ENCODE measurements around the gene EPHA2. TPM values are rescaled to one million over a fixed set of nuclear protein-coding genes. Genes with fewer than 3 reads are reported as not detected.
"Not testable (repeated sequence)": the region's sequence is repeated elsewhere in the genome, so short reads cannot be mapped to it uniquely, and the experiment has no call there.

The EPHA2 gene
- total and polyA plus RNA-seq, 4 donors: 17.5 to 35.6 (median 20.5) TPM

DNA sequence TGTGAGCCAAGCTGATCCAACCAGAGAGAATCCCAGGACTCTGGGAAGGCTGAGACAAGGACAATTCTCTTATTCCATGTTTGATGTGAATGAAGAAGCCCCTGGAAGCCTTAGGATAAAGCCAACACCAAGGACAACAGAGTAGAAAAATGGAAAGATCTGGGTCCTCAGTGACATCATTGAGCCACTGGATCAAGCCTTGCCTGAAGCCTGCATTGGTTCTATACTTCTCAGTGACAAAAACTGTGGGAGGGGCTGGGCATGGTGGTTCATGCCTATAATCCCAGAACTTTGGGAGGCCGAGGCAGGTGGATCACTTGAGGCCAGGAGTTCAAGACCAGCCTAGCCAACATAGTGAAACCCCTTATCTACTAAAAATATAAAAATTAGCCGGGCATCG, 41.0 kb upstream of the EPHA2 start:
- 88 to 96% methylated on average over 2 to 3 of the region's 3 CpGs for WGBS, 2 donors
- peaks cover 0 to 9% (median 4%) of the 10 kb centered on the region in 4 donors for H3K36me3 ChIP-seq (ENCODE audit: control insufficient read depth in 4 of 4, insufficient read depth in 4 of 4, low read length in 4 of 4)
- no peak for ATAC-seq (ENCODE audit: insufficient read depth, low FRiP score)
- H3K4me3 ChIP-seq: no peak overlapping the region
- H3K27me3 ChIP-seq (ENCODE audit: control insufficient read depth in 3 of 3, insufficient read depth in 3 of 3, low read length in 2 of 3): no peaks in the 10 kb centered on the region
- H3K9me3 ChIP-seq (ENCODE audit: control insufficient read depth in 4 of 4, insufficient read depth in 3 of 4, low read length in 3 of 4): no peaks in the 10 kb centered on the region
- TF ChIP-seq, protein P1, sequence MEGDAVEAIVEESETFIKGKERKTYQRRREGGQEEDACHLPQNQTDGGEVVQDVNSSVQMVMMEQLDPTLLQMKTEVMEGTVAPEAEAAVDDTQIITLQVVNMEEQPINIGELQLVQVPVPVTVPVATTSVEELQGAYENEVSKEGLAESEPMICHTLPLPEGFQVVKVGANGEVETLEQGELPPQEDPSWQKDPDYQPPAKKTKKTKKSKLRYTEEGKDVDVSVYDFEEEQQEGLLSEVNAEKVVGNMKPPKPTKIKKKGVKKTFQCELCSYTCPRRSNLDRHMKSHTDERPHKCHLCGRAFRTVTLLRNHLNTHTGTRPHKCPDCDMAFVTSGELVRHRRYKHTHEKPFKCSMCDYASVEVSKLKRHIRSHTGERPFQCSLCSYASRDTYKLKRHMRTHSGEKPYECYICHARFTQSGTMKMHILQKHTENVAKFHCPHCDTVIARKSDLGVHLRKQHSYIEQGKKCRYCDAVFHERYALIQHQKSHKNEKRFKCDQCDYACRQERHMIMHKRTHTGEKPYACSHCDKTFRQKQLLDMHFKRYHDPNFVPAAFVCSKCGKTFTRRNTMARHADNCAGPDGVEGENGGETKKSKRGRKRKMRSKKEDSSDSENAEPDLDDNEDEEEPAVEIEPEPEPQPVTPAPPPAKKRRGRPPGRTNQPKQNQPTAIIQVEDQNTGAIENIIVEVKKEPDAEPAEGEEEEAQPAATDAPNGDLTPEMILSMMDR (IDR thresholded peaks at IDR 0.05; ENCODE audit: control extremely low read depth, extremely low read depth): no peak
- H3K27ac ChIP-seq (ENCODE audit: low read depth in 1 of 2, low read length in 1 of 2): no peak overlapping the region
- DNase-seq: no peak
- no peak overlapping the region for H3K9ac ChIP-seq (ENCODE audit: insufficient read depth in 1 of 2, low read length in 2 of 2)
- no peaks in the 10 kb centered on the region for H3K4me1 ChIP-seq (ENCODE audit: control insufficient read depth in 5 of 5, insufficient read depth in 5 of 5, low read length in 5 of 5)

DNA sequence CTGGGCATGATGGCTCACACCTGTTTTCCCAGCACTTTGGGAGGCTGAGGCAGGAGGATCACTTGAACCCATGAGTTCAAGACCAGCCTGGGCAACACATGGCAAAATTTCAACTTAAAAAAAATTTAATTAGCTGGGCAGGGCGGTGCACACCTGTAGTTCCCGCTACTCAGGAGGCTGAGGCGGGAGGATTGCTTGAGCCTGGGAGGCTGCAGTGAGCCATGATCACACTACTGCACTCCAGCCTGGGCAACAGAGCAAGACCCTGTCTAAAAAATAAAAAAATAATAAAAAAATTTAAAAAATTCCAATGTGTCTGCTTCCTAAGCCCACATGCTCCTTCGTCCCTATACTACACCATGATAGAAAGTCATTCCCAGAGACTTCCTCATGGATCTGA, 40.3 kb upstream of the EPHA2 start:
- not testable (repeated sequence) for H3K9ac ChIP-seq (ENCODE audit: insufficient read depth in 1 of 2, low read length in 2 of 2); H3K4me1 ChIP-seq (ENCODE audit: control insufficient read depth in 5 of 5, insufficient read depth in 5 of 5, low read length in 5 of 5); H3K4me3 ChIP-seq; H3K27ac ChIP-seq (ENCODE audit: low read depth in 1 of 2, low read length in 1 of 2); H3K9me3 ChIP-seq (ENCODE audit: control insufficient read depth in 4 of 4, insufficient read depth in 3 of 4, low read length in 3 of 4); H3K36me3 ChIP-seq (ENCODE audit: control insufficient read depth in 4 of 4, insufficient read depth in 4 of 4, low read length in 4 of 4); ATAC-seq (ENCODE audit: insufficient read depth, low FRiP score); H3K27me3 ChIP-seq (ENCODE audit: control insufficient read depth in 3 of 3, insufficient read depth in 3 of 3, low read length in 2 of 3); DNase-seq
- 95 to 98% methylated on average over 4 of the region's 4 CpGs for WGBS, 2 donors

DNA sequence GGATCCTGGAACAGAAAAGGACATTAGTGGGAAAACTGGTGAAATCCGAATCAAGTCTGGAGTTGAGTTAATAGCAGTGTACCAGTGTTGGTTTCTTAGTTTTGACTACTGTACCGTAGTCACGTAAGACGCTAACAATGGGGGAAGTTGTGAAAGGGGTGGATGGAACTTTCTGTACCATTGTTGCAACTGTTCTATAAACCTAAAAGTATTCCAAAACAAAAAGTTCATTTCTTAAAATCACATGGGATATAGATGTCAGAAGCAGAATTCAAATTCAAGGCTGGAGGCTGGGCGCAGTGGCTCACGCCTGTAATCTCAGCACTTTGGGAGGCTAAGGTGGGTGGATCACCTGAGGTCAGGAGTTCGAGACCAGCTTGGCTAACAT, 39.6 kb upstream of the EPHA2 start:
- DNase-seq (no peak), ATAC-seq (ENCODE audit: insufficient read depth, low FRiP score) (no peak)
- no peak overlapping the region for H3K27ac ChIP-seq (ENCODE audit: low read depth in 1 of 2, low read length in 1 of 2)
- no peak overlapping the region for H3K9ac ChIP-seq (ENCODE audit: insufficient read depth in 1 of 2, low read length in 2 of 2)
- no peaks in the 10 kb centered on the region for H3K27me3 ChIP-seq (ENCODE audit: control insufficient read depth in 3 of 3, insufficient read depth in 3 of 3, low read length in 2 of 3)
- H3K4me3 ChIP-seq: no peak overlapping the region
- H3K4me1 ChIP-seq (ENCODE audit: control insufficient read depth in 5 of 5, insufficient read depth in 5 of 5, low read length in 5 of 5): peaks cover 0 to 5% (median 0%) of the 10 kb centered on the region in 5 donors
- TF ChIP-seq, protein P1 (IDR thresholded peaks at IDR 0.05; ENCODE audit: control extremely low read depth, extremely low read depth): no peak
- H3K36me3 ChIP-seq (ENCODE audit: control insufficient read depth in 4 of 4, insufficient read depth in 4 of 4, low read length in 4 of 4): peaks cover 0 to 6% (median 3%) of the 10 kb centered on the region in 4 donors
- H3K9me3 ChIP-seq (ENCODE audit: control insufficient read depth in 4 of 4, insufficient read depth in 3 of 4, low read length in 3 of 4): no peaks in the 10 kb centered on the region
- WGBS, 2 donors: 75 to 89% methylated on average over 7 of the region's 7 CpGs

DNA sequence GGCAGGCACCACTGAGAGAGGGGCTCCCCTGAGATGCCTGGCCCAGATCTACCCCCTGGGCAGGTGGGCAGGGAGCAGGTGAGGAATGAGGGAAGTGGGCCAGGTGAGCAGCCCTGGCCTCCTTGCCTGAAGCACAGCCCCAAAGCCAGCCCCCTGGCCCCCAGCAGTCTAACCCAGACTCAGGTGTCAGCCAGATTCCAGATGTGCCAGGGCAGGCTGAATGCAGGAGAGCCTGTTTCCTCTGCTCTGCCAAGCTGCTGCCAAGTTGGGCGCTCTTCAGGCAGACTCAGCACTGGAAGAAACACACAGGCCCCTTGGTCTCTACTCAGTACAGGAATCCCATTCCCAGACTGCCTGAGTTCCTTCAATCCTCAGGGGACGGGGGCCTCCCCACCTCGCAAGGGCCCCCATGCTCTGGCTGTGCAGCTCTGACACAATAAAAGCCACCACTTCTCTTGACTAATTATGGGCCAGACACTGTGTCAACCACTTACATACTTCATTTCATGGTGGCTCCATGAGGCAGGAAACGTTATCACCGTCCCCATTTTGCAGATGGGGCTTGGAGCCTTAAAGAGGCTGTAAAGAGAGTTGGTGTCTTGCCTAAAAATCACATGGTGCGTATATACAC, 36.2 kb upstream of the EPHA2 start:
- H3K4me3 ChIP-seq: no peak overlapping the region
- H3K9ac ChIP-seq (ENCODE audit: insufficient read depth in 1 of 2, low read length in 2 of 2): no peak overlapping the region
- no peaks in the 10 kb centered on the region for H3K9me3 ChIP-seq (ENCODE audit: control insufficient read depth in 4 of 4, insufficient read depth in 3 of 4, low read length in 3 of 4)
- H3K27me3 ChIP-seq (ENCODE audit: control insufficient read depth in 3 of 3, insufficient read depth in 3 of 3, low read length in 2 of 3): no peaks in the 10 kb centered on the region
- H3K27ac ChIP-seq (ENCODE audit: low read depth in 1 of 2, low read length in 1 of 2): no peak overlapping the region
- TF ChIP-seq, protein P1 (IDR thresholded peaks at IDR 0.05; ENCODE audit: control extremely low read depth, extremely low read depth): no peak
- ATAC-seq (ENCODE audit: insufficient read depth, low FRiP score): no peak
- peaks cover 0 to 8% (median 2%) of the 10 kb centered on the region in 5 donors for H3K4me1 ChIP-seq (ENCODE audit: control insufficient read depth in 5 of 5, insufficient read depth in 5 of 5, low read length in 5 of 5)
- no peak for DNase-seq
- no peaks in the 10 kb centered on the region for H3K36me3 ChIP-seq (ENCODE audit: control insufficient read depth in 4 of 4, insufficient read depth in 4 of 4, low read length in 4 of 4)
- 83% methylated on average over 6 of the region's 6 CpGs for whole genome bisulfite sequencing, 2 donors

Measured in lung (tissue), 12 donors.